ENCODE results near the gene NFAM1. TPM values are rescaled to one million over a fixed set of nuclear protein-coding genes. Genes with fewer than 3 reads are reported as not detected.

Gene NFAM1
- total and polyA plus RNA-seq, 7 donors, result 1.2 to 3.1 (median 2.3) TPM

DNA sequence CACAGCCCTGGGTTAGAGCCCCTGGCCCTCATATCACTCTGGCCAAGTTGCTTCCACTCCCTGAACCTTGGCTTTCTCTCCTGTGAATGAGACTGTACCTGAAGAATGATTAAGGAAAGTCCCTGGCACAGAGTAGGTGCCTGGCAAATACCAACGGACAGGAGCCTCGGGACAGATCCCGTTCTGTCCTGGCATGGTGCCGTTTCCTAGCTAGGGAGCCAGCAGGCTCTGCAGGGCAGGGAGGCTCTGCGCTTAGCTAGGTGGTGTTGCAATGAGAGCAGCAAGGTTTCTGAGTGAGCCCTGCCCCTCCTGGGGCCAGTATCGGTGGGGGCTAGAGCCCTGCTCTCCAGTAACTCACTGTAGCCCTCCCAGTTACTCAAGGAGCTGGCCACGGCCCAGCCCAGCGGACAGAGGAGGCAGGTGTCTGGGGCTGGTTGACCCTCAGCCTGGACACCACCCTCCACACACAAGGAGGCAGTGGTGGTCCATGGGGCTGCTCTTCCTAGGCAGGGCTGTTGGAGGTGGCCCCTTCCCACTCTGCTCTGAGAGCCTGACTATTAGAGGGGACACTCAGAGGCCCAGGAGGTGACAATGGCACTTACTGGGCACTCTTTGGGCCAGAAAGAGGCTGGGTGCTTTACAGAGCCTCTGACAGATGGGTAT, 74.4 kb downstream of the NFAM1 start:
- H3K27ac ChIP-seq, result no peak overlapping the region
- H3K9me3 ChIP-seq, result no peaks in the 10 kb centered on the region
- H3K36me3 ChIP-seq, result no peaks in the 10 kb centered on the region
- peak; percentile 78 for DNase-seq
- peaks cover 0 to 8% (median 3%) of the 10 kb centered on the region in 4 donors for H3K4me1 ChIP-seq
- 38 to 73% methylated on average over 8 of the region's 8 CpGs for WGBS, 2 donors
- intact Hi-C loops (cut with DNase I), result no loop called here
- no peak overlapping the region for H3K4me3 ChIP-seq
- TF ChIP-seq EP300 (IDR thresholded peaks at IDR 0.05), result no peak
- TF ChIP-seq POLR2A (IDR thresholded peaks at IDR 0.05), result no peak
- no peak for TF ChIP-seq POLR2AphosphoS5 (IDR thresholded peaks at IDR 0.05)
- TF ChIP-seq, protein P1, sequence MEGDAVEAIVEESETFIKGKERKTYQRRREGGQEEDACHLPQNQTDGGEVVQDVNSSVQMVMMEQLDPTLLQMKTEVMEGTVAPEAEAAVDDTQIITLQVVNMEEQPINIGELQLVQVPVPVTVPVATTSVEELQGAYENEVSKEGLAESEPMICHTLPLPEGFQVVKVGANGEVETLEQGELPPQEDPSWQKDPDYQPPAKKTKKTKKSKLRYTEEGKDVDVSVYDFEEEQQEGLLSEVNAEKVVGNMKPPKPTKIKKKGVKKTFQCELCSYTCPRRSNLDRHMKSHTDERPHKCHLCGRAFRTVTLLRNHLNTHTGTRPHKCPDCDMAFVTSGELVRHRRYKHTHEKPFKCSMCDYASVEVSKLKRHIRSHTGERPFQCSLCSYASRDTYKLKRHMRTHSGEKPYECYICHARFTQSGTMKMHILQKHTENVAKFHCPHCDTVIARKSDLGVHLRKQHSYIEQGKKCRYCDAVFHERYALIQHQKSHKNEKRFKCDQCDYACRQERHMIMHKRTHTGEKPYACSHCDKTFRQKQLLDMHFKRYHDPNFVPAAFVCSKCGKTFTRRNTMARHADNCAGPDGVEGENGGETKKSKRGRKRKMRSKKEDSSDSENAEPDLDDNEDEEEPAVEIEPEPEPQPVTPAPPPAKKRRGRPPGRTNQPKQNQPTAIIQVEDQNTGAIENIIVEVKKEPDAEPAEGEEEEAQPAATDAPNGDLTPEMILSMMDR (IDR thresholded peaks at IDR 0.05), result no peak
- H3K27me3 ChIP-seq, result no peaks in the 10 kb centered on the region

DNA sequence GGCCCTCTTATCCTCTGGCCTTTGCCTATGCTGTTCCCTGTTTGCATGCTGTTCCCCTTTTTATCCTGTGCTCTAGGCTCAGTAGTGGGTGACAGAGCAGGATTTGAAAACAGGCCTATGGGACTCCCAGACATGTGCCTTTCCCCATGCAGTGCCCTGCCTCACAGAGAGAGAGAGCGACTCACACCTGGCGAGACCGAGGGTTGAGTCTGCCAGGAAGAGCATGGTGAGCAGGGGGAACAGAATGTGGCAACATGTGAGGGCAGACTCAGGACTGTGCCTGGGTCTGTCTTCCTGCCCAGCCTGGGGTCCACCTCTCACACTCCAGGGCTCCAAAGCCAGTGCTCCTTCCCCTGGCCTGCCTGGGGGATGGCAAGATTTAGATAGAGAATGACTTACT, 75.0 kb downstream of the NFAM1 start:
- no peak for DNase-seq
- H3K9me3 ChIP-seq, result no peaks in the 10 kb centered on the region
- peaks cover 0 to 8% (median 3%) of the 10 kb centered on the region in 4 donors for H3K4me1 ChIP-seq
- 91 to 92% methylated on average over 3 of the region's 3 CpGs for WGBS, 2 donors
- no peak overlapping the region for H3K27ac ChIP-seq
- no peak overlapping the region for H3K4me3 ChIP-seq
- no peaks in the 10 kb centered on the region for H3K27me3 ChIP-seq
- TF ChIP-seq POLR2AphosphoS5 (IDR thresholded peaks at IDR 0.05), result no peak
- TF ChIP-seq, protein P1 (IDR thresholded peaks at IDR 0.05), result no peak
- no peak for TF ChIP-seq POLR2A (IDR thresholded peaks at IDR 0.05)
- no peaks in the 10 kb centered on the region for H3K36me3 ChIP-seq
- intact Hi-C loops (cut with DNase I), result no loop called here

DNA sequence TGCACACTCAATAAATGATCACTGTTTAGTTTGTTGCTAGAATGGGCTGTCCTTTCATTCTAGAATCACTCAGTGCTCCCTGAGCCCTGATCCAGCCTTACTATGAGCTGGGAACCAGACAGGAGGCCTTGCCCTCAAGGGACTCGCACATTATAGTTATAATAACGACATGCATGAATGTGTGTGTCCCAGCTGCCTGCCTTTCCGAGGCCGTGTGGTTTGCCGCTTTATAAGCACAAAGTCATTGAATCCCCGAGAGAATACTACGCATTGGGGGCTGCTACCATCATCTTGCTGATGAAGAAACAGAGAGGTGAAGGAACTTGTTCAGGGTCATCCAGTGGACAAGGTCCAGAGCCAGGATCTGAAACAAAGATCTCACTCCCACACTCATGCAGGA, 75.7 kb downstream of the NFAM1 start:
- no peak overlapping the region for H3K4me3 ChIP-seq
- DNase-seq, result no peak
- H3K27me3 ChIP-seq, result no peaks in the 10 kb centered on the region
- intact Hi-C loops (cut with DNase I), result no loop called here
- H3K4me1 ChIP-seq, result peaks cover 0 to 8% (median 3%) of the 10 kb centered on the region in 4 donors
- WGBS, 2 donors, result 81 to 94% methylated on average over 7 of the region's 7 CpGs
- no peaks in the 10 kb centered on the region for H3K9me3 ChIP-seq
- no peaks in the 10 kb centered on the region for H3K36me3 ChIP-seq
- no peak overlapping the region for H3K27ac ChIP-seq
- TF ChIP-seq EP300 (IDR thresholded peaks at IDR 0.05) (no peak), POLR2A (IDR thresholded peaks at IDR 0.05) (no peak), POLR2AphosphoS5 (IDR thresholded peaks at IDR 0.05) (no peak)
- TF ChIP-seq, protein P1 (IDR thresholded peaks at IDR 0.05), result no peak

DNA sequence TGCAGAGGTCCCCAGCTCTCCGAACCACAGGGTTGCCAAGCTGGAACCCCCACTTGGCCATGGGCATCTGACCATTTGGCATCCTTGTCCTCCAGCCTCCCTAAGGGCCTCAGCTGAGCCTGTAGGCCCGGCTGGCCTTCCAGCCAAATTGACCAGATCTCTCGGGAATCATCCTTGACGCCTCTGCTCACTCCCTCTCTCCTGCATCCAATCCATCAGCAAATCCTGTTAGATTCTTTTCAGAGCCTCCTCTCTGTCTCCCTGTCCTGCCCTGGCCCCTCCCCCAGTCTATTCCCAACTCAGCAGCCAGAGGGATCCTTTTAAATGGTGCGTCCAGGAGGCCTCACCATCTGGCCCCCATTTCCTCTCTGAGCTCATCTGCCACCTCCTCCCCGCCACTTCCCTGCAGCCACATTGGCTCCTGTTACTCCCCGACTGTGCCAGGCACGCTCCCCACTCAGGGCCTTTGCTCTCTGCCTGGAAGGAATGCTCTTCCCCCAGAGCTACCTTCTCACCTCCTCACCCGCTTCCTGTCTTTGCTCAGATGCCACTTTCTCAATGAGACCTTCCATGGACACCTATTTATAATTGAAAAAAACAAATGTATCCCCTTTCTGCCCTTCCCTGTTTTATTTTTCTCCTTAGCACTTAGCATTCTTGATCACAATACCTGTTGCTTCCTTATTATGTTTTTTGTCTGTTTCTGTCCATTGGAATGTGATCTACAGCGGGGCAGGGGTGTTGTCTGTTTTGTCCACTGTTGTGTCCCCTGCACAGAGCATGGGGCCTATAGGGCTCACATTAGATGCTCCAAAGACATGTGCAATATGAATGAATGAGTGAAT, 78.1 kb downstream of the NFAM1 start:
- TF ChIP-seq POLR2A (IDR thresholded peaks at IDR 0.05) (no peak), EP300 (IDR thresholded peaks at IDR 0.05) (no peak), POLR2AphosphoS5 (IDR thresholded peaks at IDR 0.05) (no peak)
- no peaks in the 10 kb centered on the region for H3K27me3 ChIP-seq
- H3K27ac ChIP-seq, result no peak overlapping the region
- H3K4me3 ChIP-seq, result no peak overlapping the region
- 67 to 78% methylated on average over 10 of the region's 10 CpGs for WGBS, 2 donors
- no peak for DNase-seq
- H3K9me3 ChIP-seq, result no peaks in the 10 kb centered on the region
- peaks cover 0 to 8% (median 3%) of the 10 kb centered on the region in 4 donors for H3K4me1 ChIP-seq
- intact Hi-C loops (cut with DNase I), result no loop called here
- H3K36me3 ChIP-seq, result no peaks in the 10 kb centered on the region

DNA sequence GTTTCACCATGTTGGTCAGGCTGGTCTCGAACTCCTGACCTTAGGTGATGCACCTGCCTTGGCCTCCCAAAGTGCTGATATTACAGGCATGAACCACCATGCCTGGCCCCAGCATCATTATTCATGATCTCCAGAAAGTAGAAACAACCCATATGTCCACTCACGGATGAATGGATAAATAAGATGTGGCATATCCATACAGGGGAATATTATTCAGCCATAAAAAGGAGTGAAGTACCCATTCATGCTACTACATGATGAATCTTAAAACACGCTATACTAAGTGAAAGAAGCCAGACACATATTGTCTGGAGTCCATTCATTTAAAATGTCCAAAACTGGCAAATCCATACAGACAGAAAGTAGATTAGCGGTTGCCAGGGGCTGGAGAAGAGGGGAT, 81.8 kb downstream of the NFAM1 start:
- Histone ChIP-seq H3K27me3 (no peaks in the 10 kb centered on the region), H3K4me1 (no peaks in the 10 kb centered on the region), H3K27ac (no peak overlapping the region), H3K9me3 (no peaks in the 10 kb centered on the region), H3K36me3 (no peaks in the 10 kb centered on the region), H3K4me3 (no peak overlapping the region)
- DNase-seq, result no peak
- TF ChIP-seq EP300 (IDR thresholded peaks at IDR 0.05), result no peak
- TF ChIP-seq POLR2AphosphoS5 (IDR thresholded peaks at IDR 0.05), result no peak
- TF ChIP-seq, protein P1 (IDR thresholded peaks at IDR 0.05), result no peak
- TF ChIP-seq POLR2A (IDR thresholded peaks at IDR 0.05), result no peak
- WGBS, 2 donors, result 96 to 97% methylated on average over 4 of the region's 4 CpGs
- intact Hi-C loops (cut with DNase I), result no loop called here

Measured in sigmoid colon (tissue), 7 donors.